PC-9 (cell line): Measurements from ENCODE around the gene RAB35. TPM values are rescaled to one million over a fixed set of nuclear protein-coding genes. Genes with fewer than 3 reads are reported as not detected.

Experiments used
- BruUV-seq: library from RNA; stranded (reverse); fragments of 400-500 nt; replicated peaks from 2 replicates; lab custom pipeline; 2021; lab: Mats Ljungman, UMichigan
- CTCF ChIA-PET: fragments of 300-600 bp; sonication (Branson Sonifier 250); formaldehyde crosslinking; loops from one replicate; lab custom pipeline; 2022; ENCODE audit warnings: antibody characterized with exemption; lab: Charles Lee
- POLR2A ChIA-PET: fragments of 300-600 bp; sonication (Branson Sonifier 250); formaldehyde crosslinking; loops from one replicate; lab custom pipeline; 2022; ENCODE audit warnings: antibody characterized with exemption; ENCODE audit not compliant: unreplicated experiment; lab: Charles Lee
- DNase-seq, 2 experiments: peaks; one replicate each; pipeline versions ENCODE4 v3.0.0 to v3.0.0-alpha.2; 2015 to 2022; ENCODE audit warnings: mixed read lengths in 1 of 2
- H2AFZ ChIP-seq: fragments of 200-600 bp; sonication (generic); 2 replicates; pipeline ENCODE4 v1.8.1; 2017; ENCODE audit warnings: antibody characterized with exemption
- H3F3A ChIP-seq: fragments of 200-600 bp; sonication (generic); 2 replicates; pipeline ENCODE4 v1.8.1; 2017; ENCODE audit warnings: antibody characterized with exemption, mild to moderate bottlenecking, low read depth; ENCODE audit not compliant: insufficient read depth
- H3K27ac ChIP-seq: fragments of 200-600 bp; sonication (generic); 2 replicates; pipeline ENCODE4 v1.6.1; 2016; ENCODE audit warnings: mixed run types
- H3K27me3 ChIP-seq: fragments of 200-600 bp; sonication (generic); 2 replicates; pipeline ENCODE4 v1.6.1; 2016; ENCODE audit warnings: low read depth, mixed run types; ENCODE audit not compliant: insufficient read depth
- H3K36me3 ChIP-seq: fragments of 200-600 bp; sonication (generic); 2 replicates; pipeline ENCODE4 v1.6.1; 2016; ENCODE audit warnings: low read depth, mixed run types
- H3K4me1 ChIP-seq: fragments of 200-600 bp; sonication (generic); replicated peaks from 2 replicates; pipeline ENCODE4 v1.6.1; 2016; ENCODE audit warnings: mixed run types; ENCODE audit not compliant: insufficient read depth
- H3K4me2 ChIP-seq: fragments of 200-600 bp; sonication (generic); 2 replicates; pipeline ENCODE4 v1.6.1; 2017; ENCODE audit warnings: mixed run types
- H3K4me3 ChIP-seq: fragments of 200-600 bp; sonication (generic); 2 replicates; pipeline ENCODE4 v1.6.1; 2016; ENCODE audit warnings: mixed run types
- H3K79me2 ChIP-seq: fragments of 200-600 bp; sonication (generic); 2 replicates; pipeline ENCODE4 v1.6.1; 2017; ENCODE audit warnings: low read depth, mixed run types
- H3K9me2 ChIP-seq: fragments of 200-600 bp; sonication (generic); 2 replicates; pipeline ENCODE4 v1.8.1; 2017; ENCODE audit warnings: mild to moderate bottlenecking; ENCODE audit not compliant: insufficient read depth
- H3K9me3 ChIP-seq: fragments of 200-600 bp; sonication (generic); 2 replicates; pipeline ENCODE4 v1.8.1; 2016; ENCODE audit warnings: low read depth; ENCODE audit not compliant: insufficient read depth
- H4K20me1 ChIP-seq: fragments of 200-600 bp; sonication (generic); 2 replicates; pipeline ENCODE4 v1.8.1; 2017; ENCODE audit not compliant: insufficient read depth
- CTCF ChIP-seq: fragments of 200-600 bp; sonication (generic); conservative IDR thresholded peaks from 2 replicates; pipeline ENCODE4 v1.6.1; 2017; ENCODE audit warnings: mixed run types, antibody characterized with exemption, mild to moderate bottlenecking, moderate library complexity
- EZH2 ChIP-seq: fragments of 200-600 bp; sonication (generic); IDR thresholded peaks from 2 replicates; pipeline ENCODE4 v1.8.0; 2017; ENCODE audit warnings: antibody characterized with exemption, low read depth
- intact Hi-C: fragments of 100-400 bp; cut with micrococcal nuclease; formaldehyde crosslinking; loops from one replicate; pipeline ENCODE4 v1.10.0; 2022; ENCODE audit not compliant: unreplicated experiment
- total RNA-seq: library from RNA; stranded (reverse); gene quantifications from 2 replicates; pipeline ENCODE4 v1.2.3, GENCODE V29; 2021

RAB35 gene
- total RNA-seq, 1 experiment from 2014 or later, result 52.0 TPM

GRCh38 chr12:120054293-120054692 lies 62.3 kb downstream of the RAB35 start:
- Histone ChIP-seq H3K27ac (peak overlapping the region; percentile 92), H3K4me1 (peaks cover 32% of the 10 kb centered on the region), H3K36me3 (no peaks in the 10 kb centered on the region), H3F3A (peaks cover 17% of the 10 kb centered on the region), H3K27me3 (no peaks in the 10 kb centered on the region), H3K9me2 (no peaks in the 10 kb centered on the region), H3K79me2 (0 out of 2 replicates have a peak, but pooled peaks cover 4% of the 10 kb centered on the region), H3K9me3 (no peaks in the 10 kb centered on the region), H4K20me1 (no peaks in the 10 kb centered on the region), H2AFZ (no peak overlapping the region), H3K4me3 (no peak overlapping the region), H3K4me2 (peak overlapping the region; percentile 52; the same call in 1 of the 2 replicates)
- DNase-seq, result no peak
- BruUV-seq, result no TSS peak
- intact Hi-C loops, result no loop called here
- ChIA-PET POLR2A (no interaction called here), CTCF (no interaction called here)
- TF ChIP-seq EZH2 (no peak), CTCF (no peak)

DNA sequence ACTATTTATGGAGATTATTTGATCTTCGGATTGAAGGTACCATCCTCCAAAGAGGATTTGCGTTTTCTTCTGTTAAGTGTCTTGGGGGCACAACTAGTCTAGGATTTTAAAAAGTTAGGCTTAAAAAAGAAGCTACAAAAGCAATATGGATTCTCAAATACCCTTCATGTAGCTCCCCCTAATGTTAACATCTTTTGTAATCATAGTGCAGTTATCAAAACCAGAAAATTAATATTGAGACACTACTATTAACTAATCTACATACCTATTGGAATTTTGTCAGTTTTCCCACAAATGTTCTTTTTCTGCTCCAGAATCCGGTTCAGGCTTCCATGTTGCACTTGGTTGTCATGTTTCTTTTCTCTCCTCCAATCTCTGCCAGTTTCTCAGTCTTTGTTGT lies 65.0 kb downstream of the RAB35 start:
- ChIA-PET CTCF (no interaction called here), POLR2A (no interaction called here)
- H3K27ac ChIP-seq, result no peak overlapping the region
- no peak for DNase-seq
- no peaks in the 10 kb centered on the region for H3K9me2 ChIP-seq
- peaks cover 31% of the 10 kb centered on the region for H3F3A ChIP-seq
- no peaks in the 10 kb centered on the region for H3K79me2 ChIP-seq
- H3K4me2 ChIP-seq, result no peak overlapping the region
- H3K4me3 ChIP-seq, result no peak overlapping the region
- intact Hi-C loops, result no loop called here
- peaks cover 51% of the 10 kb centered on the region for H3K4me1 ChIP-seq
- no peaks in the 10 kb centered on the region for H3K36me3 ChIP-seq
- H3K27me3 ChIP-seq, result no peaks in the 10 kb centered on the region
- no peak for TF ChIP-seq CTCF
- no peak for TF ChIP-seq EZH2
- no peaks in the 10 kb centered on the region for H4K20me1 ChIP-seq
- BruUV-seq, result no TSS peak
- no peak overlapping the region for H2AFZ ChIP-seq
- H3K9me3 ChIP-seq, result no peaks in the 10 kb centered on the region

DNA sequence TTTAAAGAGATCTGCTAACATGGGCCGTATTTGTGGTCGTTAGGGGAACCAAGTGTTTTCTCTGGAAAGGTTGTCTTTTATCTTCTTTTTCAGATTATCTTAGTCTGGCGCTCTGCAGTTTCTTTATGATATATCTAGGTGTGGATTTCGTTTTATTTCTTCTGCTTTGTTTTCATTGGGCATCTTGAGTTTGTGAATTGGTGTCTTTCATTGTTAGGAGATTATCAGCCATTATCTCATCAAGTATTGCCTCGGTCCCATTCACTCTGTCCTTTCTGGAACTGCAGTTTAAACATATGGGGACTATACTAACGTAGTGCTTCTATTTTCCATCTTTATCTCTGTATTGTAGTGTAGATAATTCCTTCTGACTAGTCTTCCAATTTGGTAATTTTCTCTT lies 67.1 kb downstream of the RAB35 start:
- Histone ChIP-seq H3K4me2 (no peak overlapping the region), H3K27ac (no peak overlapping the region), H4K20me1 (no peaks in the 10 kb centered on the region), H3K9me2 (no peaks in the 10 kb centered on the region), H2AFZ (no peak overlapping the region), H3K79me2 (no peaks in the 10 kb centered on the region), H3K36me3 (no peaks in the 10 kb centered on the region), H3K9me3 (no peaks in the 10 kb centered on the region), H3K4me3 (no peak overlapping the region), H3K27me3 (no peaks in the 10 kb centered on the region), H3F3A (0 out of 2 replicates have a peak, but pooled peaks cover 13% of the 10 kb centered on the region), H3K4me1 (peaks cover 35% of the 10 kb centered on the region)
- ChIA-PET CTCF (no interaction called here), POLR2A (interaction anchor here (0.6 kb wide), 1 partner anchor 20 kb away, joined by 7 read pairs; no protein-coding TSS in a partner anchor)
- no TSS peak for BruUV-seq
- no peak for TF ChIP-seq CTCF
- no peak for TF ChIP-seq EZH2
- no peak for DNase-seq
- intact Hi-C loops, result no loop called here
